Stimulated activated CD4-positive, alpha-beta T cell treated with anti-CD3 and anti-CD28 coated beads, Interleukin-12 subunit alpha, Interleukin-12 subunit beta, amount 100 ng/mL, for 24 hours (primary cell): Measurements from ENCODE around the gene UBE2J2.
"Not testable (repeated sequence)": the region's sequence is repeated elsewhere in the genome, so short reads cannot be mapped to it uniquely, and the experiment has no call there.

Source experiments
- DNase-seq, 2 experiments: peaks; one replicate each; pipeline ENCODE4 v3.0.0-alpha.2; 2020; ENCODE audit warnings: low read depth in 2 of 2

Gene UBE2J2

GRCh38 chr1:1273512-1274298 is at the start of gene UBE2J2:
UBE2J2 (minus strand) TSS chr1:1273854; CDS start chr1:1267992, 5,862 bp downstream.
- peak; percentile 90 to 95 for DNase-seq

- DNase-seq: no peak
Observed at GRCh38 chr1:1322952-1323351, 49.3 kb upstream of the UBE2J2 start.

- no peak for DNase-seq
Observed at GRCh38 chr1:1322418-1322817, 48.8 kb upstream of the UBE2J2 start.

- DNase-seq: no peak
Observed at GRCh38 chr1:1321477-1321876, 47.8 kb upstream of the UBE2J2 start.

GRCh38 chr1:1320666-1321448 is 47.2 kb upstream of the UBE2J2 start:
- no peak for DNase-seq

- DNase-seq: no peak
Observed at GRCh38 chr1:1319646-1319941, 45.9 kb upstream of the UBE2J2 start.

- no peak for DNase-seq
Observed at GRCh38 chr1:1318777-1319645, 45.4 kb upstream of the UBE2J2 start.

GRCh38 chr1:1318131-1318652 is 44.5 kb upstream of the UBE2J2 start:
- DNase-seq: no peak

GRCh38 chr1:1317420-1317819 is 43.8 kb upstream of the UBE2J2 start:
- DNase-seq: no peak

GRCh38 chr1:1316199-1316598 is 42.5 kb upstream of the UBE2J2 start:
- DNase-seq: not testable (repeated sequence)

GRCh38 chr1:1315435-1315954 is 41.8 kb upstream of the UBE2J2 start:
- DNase-seq: no peak

- no peak for DNase-seq
Observed at GRCh38 chr1:1314678-1315335, 41.2 kb upstream of the UBE2J2 start.

GRCh38 chr1:1314237-1314586 is 40.6 kb upstream of the UBE2J2 start:
- no peak for DNase-seq

GRCh38 chr1:1313500-1314236 is 40.0 kb upstream of the UBE2J2 start:
- no peak for DNase-seq

- no peak for DNase-seq
Observed at GRCh38 chr1:1312450-1313314, 39.0 kb upstream of the UBE2J2 start.

- DNase-seq: no peak
Observed at GRCh38 chr1:1311107-1312104, 37.8 kb upstream of the UBE2J2 start.

- no peak for DNase-seq
Observed at GRCh38 chr1:1310476-1311053, 36.9 kb upstream of the UBE2J2 start.

GRCh38 chr1:1310109-1310385 is 36.4 kb upstream of the UBE2J2 start:
- no peak for DNase-seq
